CD4-positive, alpha-beta T cell (primary cell): ENCODE data around the gene ACVR1C. TPM values are rescaled to one million over a fixed set of nuclear protein-coding genes. Genes with fewer than 3 reads are reported as not detected.

Source experiments
- ATAC-seq: fragments of 200-7000 bp; cut with Tn5 transposase; one replicate; pipeline ENCODE4 v1.10.0; 2022; ENCODE audit warnings: mild to moderate bottlenecking; ENCODE audit not compliant: poor library complexity
- CTCF ChIA-PET: fragments of 350-600 bp; sonication (Branson Sonifier 250); formaldehyde crosslinking; loops from one replicate; lab custom pipeline; 2021; ENCODE audit warnings: antibody characterized with exemption, inconsistent platforms; lab: Charles Lee
- POLR2A ChIA-PET: fragments of 350-600 bp; sonication (Branson Sonifier 250); formaldehyde crosslinking; loops from one replicate; lab custom pipeline; 2021; ENCODE audit warnings: antibody characterized with exemption, inconsistent platforms; lab: Charles Lee
- DNase-seq, 14 experiments: peaks; one replicate each; pipeline ENCODE4 v3.0.0-alpha.2; 2013 to 2020; ENCODE audit warnings: mixed read lengths in 2 of 14
- H3K27ac ChIP-seq, 2 donors: one replicate each; pipeline versions ENCODE4 v1.5.1 to v1.7.0; 2013; ENCODE audit warnings: low read length in 2 of 2, low read depth in 1 of 2, mild to moderate bottlenecking in 1 of 2
- H3K27me3 ChIP-seq, 2 experiments: 1 replicate in 1 of 2; 2 replicates in 1 of 2; pipeline versions ENCODE4 v1.6.1 to v1.7.0; 2013; ENCODE audit warnings: low read length in 2 of 2, control low read depth in 1 of 2, mild to moderate bottlenecking in 1 of 2, moderate library complexity in 1 of 2; ENCODE audit not compliant: insufficient read depth in 2 of 2, control insufficient read depth in 1 of 2
- H3K36me3 ChIP-seq: one replicate; pipeline ENCODE4 v1.6.1; 2013; ENCODE audit warnings: low read length, control low read depth; ENCODE audit not compliant: insufficient read depth
- H3K4me1 ChIP-seq: one replicate; pipeline ENCODE4 v1.6.1; 2013; ENCODE audit warnings: low read length, control low read depth; ENCODE audit not compliant: insufficient read depth
- H3K4me3 ChIP-seq: one replicate; pipeline ENCODE4 v1.5.1; 2013; ENCODE audit warnings: mild to moderate bottlenecking, low read length, moderate library complexity
- H3K9me3 ChIP-seq, 2 experiments: 1 replicate in 1 of 2; 2 replicates in 1 of 2; pipeline versions ENCODE4 v1.6.1 to v1.7.0; 2013; ENCODE audit warnings: low read length in 2 of 2, mild to moderate bottlenecking in 2 of 2, control low read depth in 1 of 2, moderate library complexity in 1 of 2; ENCODE audit not compliant: control insufficient read depth in 1 of 2, insufficient read depth in 1 of 2
- H3K27ac Mint-ChIP-seq: one replicate; pipeline ENCODE4 v1.8.0; 2020; ENCODE audit warnings: mixed read lengths
- H3K27me3 Mint-ChIP-seq: one replicate; pipeline ENCODE4 v1.8.0; 2021; ENCODE audit warnings: mixed read lengths
- H3K36me3 Mint-ChIP-seq: one replicate; pipeline ENCODE4 v1.8.0; 2021; ENCODE audit warnings: low read depth, mixed read lengths
- H3K4me1 Mint-ChIP-seq: one replicate; pipeline ENCODE4 v1.8.0; 2021; ENCODE audit warnings: low read depth, mixed read lengths
- H3K4me3 Mint-ChIP-seq: one replicate; pipeline ENCODE4 v1.8.0; 2020; ENCODE audit warnings: mild to moderate bottlenecking, mixed read lengths
- H3K9me3 Mint-ChIP-seq: one replicate; pipeline ENCODE4 v1.8.0; 2020; ENCODE audit warnings: mixed read lengths
- intact Hi-C, 2 experiments: fragments of 100-400 bp; cut with DNase I in 1 of 2; cut with micrococcal nuclease in 1 of 2; formaldehyde crosslinking; loops; one replicate each; pipeline versions ENCODE4 v1.15.1 to v1.9.0; 2023 to 2025; cut with DNase I, micrococcal nuclease
- total RNA-seq, 174 experiments: library from RNA in 2 of 174; stranded (reverse) in 2 of 174; gene quantifications; one replicate each; pipeline ENCODE4 v1.2.3 and lab custom pipeline; 2021 to 2026
- TF ChIP-seq, protein P1 (sequence below): fragments of 200-600 bp; IDR thresholded peaks from one replicate; pipeline ENCODE4 v1.8.0; 2022; ENCODE audit warnings: antibody characterized with exemption, mild to moderate bottlenecking

ACVR1C gene
- total RNA-seq, 2 experiments from 2014 or later: 5.2 to 6.2 TPM

- peak; percentile 35 for ATAC-seq
- Histone ChIP-seq H3K4me1 (peaks cover 22% of the 10 kb centered on the region), H3K27me3 (no peaks in the 10 kb centered on the region), H3K9me3 (no peaks in the 10 kb centered on the region), H3K36me3 (no peaks in the 10 kb centered on the region), H3K27ac (peak overlapping the region in 1 of 2 donors; percentile 74), H3K4me3 (peak overlapping the region; percentile 81)
- DNase-seq: peak in 13 of 14 experiments; percentile 3 to 72 (median 23)
- TF ChIP-seq, protein P1, sequence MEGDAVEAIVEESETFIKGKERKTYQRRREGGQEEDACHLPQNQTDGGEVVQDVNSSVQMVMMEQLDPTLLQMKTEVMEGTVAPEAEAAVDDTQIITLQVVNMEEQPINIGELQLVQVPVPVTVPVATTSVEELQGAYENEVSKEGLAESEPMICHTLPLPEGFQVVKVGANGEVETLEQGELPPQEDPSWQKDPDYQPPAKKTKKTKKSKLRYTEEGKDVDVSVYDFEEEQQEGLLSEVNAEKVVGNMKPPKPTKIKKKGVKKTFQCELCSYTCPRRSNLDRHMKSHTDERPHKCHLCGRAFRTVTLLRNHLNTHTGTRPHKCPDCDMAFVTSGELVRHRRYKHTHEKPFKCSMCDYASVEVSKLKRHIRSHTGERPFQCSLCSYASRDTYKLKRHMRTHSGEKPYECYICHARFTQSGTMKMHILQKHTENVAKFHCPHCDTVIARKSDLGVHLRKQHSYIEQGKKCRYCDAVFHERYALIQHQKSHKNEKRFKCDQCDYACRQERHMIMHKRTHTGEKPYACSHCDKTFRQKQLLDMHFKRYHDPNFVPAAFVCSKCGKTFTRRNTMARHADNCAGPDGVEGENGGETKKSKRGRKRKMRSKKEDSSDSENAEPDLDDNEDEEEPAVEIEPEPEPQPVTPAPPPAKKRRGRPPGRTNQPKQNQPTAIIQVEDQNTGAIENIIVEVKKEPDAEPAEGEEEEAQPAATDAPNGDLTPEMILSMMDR: no peak
- Mint-ChIP-seq H3K9me3 (no peaks in the 10 kb centered on the region), H3K4me3 (peak overlapping the region; percentile 88), H3K36me3 (peaks cover 6% of the 10 kb centered on the region), H3K27ac (peak overlapping the region; percentile 80), H3K27me3 (no peaks in the 10 kb centered on the region), H3K4me1 (peaks cover 40% of the 10 kb centered on the region)
- CTCF ChIA-PET: interaction anchor here (0.6 to 2.2 kb wide), 10 partner anchors 9 to 326 kb away, joined by 3 to 9 read pairs (median 3); partner anchors contain the start of gene ACVR1
- POLR2A ChIA-PET: interaction anchor here (0.6 to 2.3 kb wide), 12 partner anchors 9 to 1879 kb away, joined by 3 to 9 read pairs (median 4); partner anchors contain the start of genes ACVR1 and CYTIP
- intact Hi-C loops: loop anchor here (5.0 to 10.0 kb wide), 5 partner anchors 136 to 837 kb away; no protein-coding TSS in a partner anchor
These were observed 829 bp downstream of the ACVR1C start for GRCh38 chr2:157627594-157628476.

DNA sequence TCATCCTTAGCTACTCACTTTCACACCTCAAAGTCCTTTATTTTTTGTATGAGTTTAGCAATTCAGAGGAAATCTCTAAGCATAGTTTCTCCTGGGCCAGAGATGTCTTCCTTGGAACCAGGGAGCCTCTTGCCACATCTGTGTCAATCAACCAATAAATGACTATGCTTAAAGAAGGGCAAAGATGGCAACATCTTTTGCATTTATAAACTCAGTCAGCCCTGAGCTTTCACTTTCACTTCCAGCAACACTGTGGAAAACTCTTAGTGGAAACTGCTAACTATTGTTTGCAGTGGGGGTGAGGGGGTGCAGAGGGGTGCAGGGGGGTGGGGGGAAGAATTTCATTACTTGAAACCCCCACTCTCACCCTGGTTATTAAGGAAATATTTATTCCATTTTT is 3.4 kb downstream of the ACVR1C start:
- peaks cover 22% of the 10 kb centered on the region for H3K4me1 ChIP-seq
- peaks cover 1% of the 10 kb centered on the region for H3K9me3 Mint-ChIP-seq
- no peaks in the 10 kb centered on the region for H3K9me3 ChIP-seq
- no peak overlapping the region for H3K27ac ChIP-seq
- H3K4me3 Mint-ChIP-seq: peak overlapping the region; percentile 54
- peaks cover 40% of the 10 kb centered on the region for H3K4me1 Mint-ChIP-seq
- no peaks in the 10 kb centered on the region for H3K27me3 Mint-ChIP-seq
- TF ChIP-seq, protein P1: no peak
- H3K36me3 ChIP-seq: no peaks in the 10 kb centered on the region
- H3K4me3 ChIP-seq: peak overlapping the region; percentile 14
- DNase-seq: peak in 4 of 14 experiments; percentile 12 to 58 (median 51)
- CTCF ChIA-PET: interaction anchor here (1.0 kb wide), 1 partner anchor 133 kb away, joined by 3 read pairs; no protein-coding TSS in a partner anchor
- POLR2A ChIA-PET: interaction anchor here (0.7 kb wide), 1 partner anchor 185 kb away, joined by 3 read pairs; no protein-coding TSS in a partner anchor
- no peaks in the 10 kb centered on the region for H3K27me3 ChIP-seq
- H3K27ac Mint-ChIP-seq: peak overlapping the region; percentile 50
- H3K36me3 Mint-ChIP-seq: peaks cover 6% of the 10 kb centered on the region
- intact Hi-C loops: loop anchor here (5.0 to 10.0 kb wide), 5 partner anchors 133 to 840 kb away; no protein-coding TSS in a partner anchor
- peak; percentile 13 for ATAC-seq

DNA sequence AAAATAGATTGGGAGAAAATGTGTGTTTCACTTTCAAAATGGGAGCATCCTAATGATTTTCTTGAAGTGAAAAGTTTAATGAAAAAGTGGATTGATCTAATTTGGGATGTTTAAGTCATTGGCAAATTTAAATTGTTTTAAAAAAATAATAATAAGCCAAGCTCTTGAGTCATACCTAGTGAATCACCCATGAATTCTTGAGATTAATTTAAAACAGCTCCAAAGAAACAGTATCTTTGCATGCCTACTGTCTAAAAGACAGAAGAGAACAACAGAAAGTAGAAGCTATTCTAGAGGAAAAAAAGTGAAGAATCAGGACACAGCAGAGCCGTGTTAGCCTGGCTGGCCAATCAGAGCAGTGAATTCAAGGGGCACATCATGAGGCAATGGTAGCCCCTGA is 7.7 kb downstream of the ACVR1C start:
- Mint-ChIP-seq H3K36me3 (no peaks in the 10 kb centered on the region), H3K27me3 (no peaks in the 10 kb centered on the region), H3K27ac (no peak overlapping the region), H3K4me3 (no peak overlapping the region), H3K9me3 (peaks cover 1% of the 10 kb centered on the region), H3K4me1 (peaks cover 20% of the 10 kb centered on the region)
- H3K27ac ChIP-seq: no peak overlapping the region
- H3K36me3 ChIP-seq: no peaks in the 10 kb centered on the region
- ATAC-seq: no peak
- peaks cover 8% of the 10 kb centered on the region for H3K4me1 ChIP-seq
- H3K9me3 ChIP-seq: no peaks in the 10 kb centered on the region
- DNase-seq: no peak
- TF ChIP-seq, protein P1: no peak
- intact Hi-C loops: loop anchor here (5.0 to 10.0 kb wide), 3 partner anchors 186 to 1224 kb away; no protein-coding TSS in a partner anchor
- no peaks in the 10 kb centered on the region for H3K27me3 ChIP-seq
- H3K4me3 ChIP-seq: no peak overlapping the region
- CTCF ChIA-PET: interaction anchor here (1.4 to 2.0 kb wide), 2 partner anchors 9 to 293 kb away, joined by 3 to 5 read pairs; no protein-coding TSS in a partner anchor
- POLR2A ChIA-PET: no interaction called here
